GM21576 (cell line): ENCODE measurements around the gene BOD1L1.

Source experiments
- ATAC-seq: cut with Tn5 transposase; IDR thresholded peaks from one replicate; pipeline ENCODE4 v1.9.1; 2021; ENCODE audit warnings: mild to moderate bottlenecking, moderate library complexity; ENCODE audit not compliant: unreplicated experiment

Gene BOD1L1

GRCh38 chr4:13627606-13628311 lies at the start of gene BOD1L1:
Gene BOD1L1, minus strand, starts transcription at chr4:13627725. Its CDS starts 138 bp downstream, at chr4:13627587.
- peak; percentile 88 for ATAC-seq

GRCh38 chr4:13674971-13675370 lies 47.4 kb upstream of the BOD1L1 start:
- ATAC-seq, result no peak

- ATAC-seq, result no peak
Observed at GRCh38 chr4:13673167-13673566, 45.6 kb upstream of the BOD1L1 start.

- ATAC-seq, result no peak
Observed at GRCh38 chr4:13670456-13671160, 43.1 kb upstream of the BOD1L1 start.

- ATAC-seq, result no peak
Observed at GRCh38 chr4:13665701-13666660, 38.5 kb upstream of the BOD1L1 start.

- no peak for ATAC-seq
Observed at GRCh38 chr4:13659341-13660070, 32.0 kb upstream of the BOD1L1 start.

- ATAC-seq, result peak; percentile 43
Observed at GRCh38 chr4:13656569-13657405, 29.3 kb upstream of the BOD1L1 start.

- ATAC-seq, result peak; percentile 92
Observed at GRCh38 chr4:13654162-13654797, 26.8 kb upstream of the BOD1L1 start.

GRCh38 chr4:13653766-13654161 lies 26.2 kb upstream of the BOD1L1 start:
- no peak for ATAC-seq

GRCh38 chr4:13647031-13647430 lies 19.5 kb upstream of the BOD1L1 start:
- no peak for ATAC-seq

- ATAC-seq, result no peak
Observed at GRCh38 chr4:13645075-13645474, 17.6 kb upstream of the BOD1L1 start.

- ATAC-seq, result no peak
Observed at GRCh38 chr4:13642170-13642950, 14.8 kb upstream of the BOD1L1 start.

- ATAC-seq, result no peak
Observed at GRCh38 chr4:13641084-13641483, 13.6 kb upstream of the BOD1L1 start.

- no peak for ATAC-seq
Observed at GRCh38 chr4:13640149-13640940, 12.8 kb upstream of the BOD1L1 start.

GRCh38 chr4:13635286-13635799 lies 7.8 kb upstream of the BOD1L1 start:
- no peak for ATAC-seq

- no peak for ATAC-seq
Observed at GRCh38 chr4:13633671-13634070, 6.1 kb upstream of the BOD1L1 start.

GRCh38 chr4:13627178-13627605 lies 333 bp downstream of the BOD1L1 start:
- ATAC-seq, result peak; percentile 49
